ENCODE data around the gene SRP68.

Gene SRP68

GRCh38 chr17:76025294-76025693 is 47.0 kb downstream of the SRP68 start:
- no peak for TF ChIP-seq CTCF (IDR thresholded peaks at IDR 0.05; ENCODE audit: extremely low read depth, missing control alignments)

GRCh38 chr17:76024353-76024752 is 48.0 kb downstream of the SRP68 start:
- no peak for TF ChIP-seq CTCF (IDR thresholded peaks at IDR 0.05; ENCODE audit: extremely low read depth, missing control alignments)
- DNase-seq (ENCODE audit: low spot score) = no peak

More at GRCh38 chr17:76025294-76025693, 47.0 kb downstream of the SRP68 start:
- DNase-seq (ENCODE audit: low spot score) = no peak

DNA sequence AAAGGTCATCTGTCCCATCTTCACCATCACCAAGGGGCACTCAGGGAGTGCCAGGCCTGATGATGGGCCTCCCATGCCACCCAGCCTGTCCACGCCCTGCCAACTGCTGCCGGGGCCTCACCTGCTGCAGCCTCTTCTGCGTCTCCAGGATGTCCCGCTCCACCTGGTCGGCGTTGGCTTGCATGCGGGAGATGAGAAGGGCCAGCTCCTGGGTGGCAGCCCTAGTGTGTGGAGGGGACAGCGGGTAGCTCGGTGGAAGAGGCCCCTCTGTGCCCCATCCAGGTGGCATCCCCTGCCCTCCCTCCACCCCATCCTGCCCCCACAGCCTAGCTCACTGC is 48.4 kb downstream of the SRP68 start:
- TF ChIP-seq CTCF (IDR thresholded peaks at IDR 0.05; ENCODE audit: extremely low read depth, missing control alignments) = no peak
- no peak for DNase-seq (ENCODE audit: low spot score)

DNA sequence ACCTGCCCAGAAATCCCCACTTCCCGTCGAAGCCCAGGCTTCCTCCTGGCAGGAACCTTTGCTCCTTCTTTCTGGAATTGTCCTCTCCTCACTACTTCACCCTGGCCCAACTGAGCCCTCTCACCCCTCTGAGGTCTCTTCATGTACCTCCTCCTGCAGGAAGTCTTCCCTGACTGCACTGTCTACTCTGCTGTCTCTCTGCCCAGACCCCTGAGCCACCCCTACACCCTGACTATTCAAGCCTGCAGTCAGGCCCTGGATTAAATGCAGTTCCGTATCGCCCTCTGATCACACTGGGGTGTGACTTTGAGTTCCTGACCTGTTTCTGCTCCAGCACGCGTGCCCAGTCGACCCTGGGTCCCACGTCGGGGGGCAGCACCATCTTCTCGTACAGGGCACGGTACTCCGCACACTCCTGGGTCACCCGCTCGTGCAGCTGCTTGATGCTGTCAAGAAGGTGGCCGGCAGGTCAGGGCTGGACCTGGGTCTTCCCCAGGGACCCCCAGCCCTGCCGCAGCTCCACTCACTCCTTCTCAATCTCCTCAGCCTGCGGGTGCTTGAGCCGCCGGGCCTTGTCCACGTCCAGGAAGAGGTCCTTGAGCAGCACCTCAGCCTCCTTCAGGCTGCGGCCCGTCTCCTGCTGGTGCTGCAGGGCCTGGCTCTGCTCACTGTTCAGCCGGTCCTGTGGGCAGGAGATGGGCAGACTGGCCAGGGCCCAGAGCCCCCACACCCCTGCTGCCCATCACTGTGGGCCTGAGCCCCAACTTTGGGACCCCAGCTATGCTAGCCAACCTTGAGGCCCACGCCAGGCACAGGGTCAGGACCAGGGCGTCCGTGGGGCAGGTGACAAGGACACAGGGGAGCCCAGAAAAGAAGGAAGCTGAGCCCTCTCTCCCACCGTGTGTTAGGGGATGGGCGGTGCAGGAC is 49.1 kb downstream of the SRP68 start:
- no peak for DNase-seq (ENCODE audit: low spot score)
- TF ChIP-seq CTCF (IDR thresholded peaks at IDR 0.05; ENCODE audit: extremely low read depth, missing control alignments) = no peak

DNA sequence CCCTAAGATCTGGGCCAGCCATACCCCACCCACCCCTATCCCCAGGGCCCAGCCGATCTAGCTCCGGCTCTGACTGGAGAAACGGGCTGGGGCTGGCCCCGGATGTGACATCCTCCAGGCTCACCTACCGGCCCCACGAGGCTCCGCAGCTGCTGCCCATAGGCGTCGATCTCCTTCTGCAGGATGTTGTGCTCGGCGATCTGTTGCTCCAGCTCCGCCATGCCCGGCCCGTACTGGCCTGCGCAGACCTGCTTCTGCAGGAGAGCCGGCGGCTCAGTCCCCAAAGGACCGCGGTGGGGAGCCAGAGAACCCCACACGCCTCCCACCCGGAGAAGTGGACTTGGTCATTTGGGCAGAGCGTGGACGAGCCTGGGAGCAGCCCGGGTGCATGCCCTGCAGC is 50.0 kb downstream of the SRP68 start:
- no peak for DNase-seq (ENCODE audit: low spot score)
- TF ChIP-seq CTCF (IDR thresholded peaks at IDR 0.05; ENCODE audit: extremely low read depth, missing control alignments) = no peak

GRCh38 chr17:76019833-76020467 is 52.4 kb downstream of the SRP68 start:
- no peak for DNase-seq (ENCODE audit: low spot score)

More at GRCh38 chr17:76019833-76020467, 52.4 kb downstream of the SRP68 start:
- TF ChIP-seq CTCF (IDR thresholded peaks at IDR 0.05; ENCODE audit: extremely low read depth, missing control alignments) = no peak

Measured in GM20000 (cell line).